Esophagus (tissue), 2 donors: ENCODE results near the gene ARAP1. TPM values are rescaled to one million over a fixed set of nuclear protein-coding genes. Genes with fewer than 3 reads are reported as not detected.

Experiments used
- H3K27ac ChIP-seq, 2 donors: one replicate each; pipeline ENCODE4 v1.5.1; 2013; ENCODE audit warnings: low read depth in 2 of 2, mild to moderate bottlenecking in 2 of 2, inconsistent platforms in 1 of 2, low read length in 1 of 2, moderate library complexity in 1 of 2
- H3K27me3 ChIP-seq, 2 donors: one replicate each; pipeline ENCODE4 v1.6.1; 2013; ENCODE audit warnings: low read length in 2 of 2, control low read depth in 1 of 2, mild to moderate bottlenecking in 1 of 2; ENCODE audit not compliant: insufficient read depth in 2 of 2, control insufficient read depth in 1 of 2
- H3K36me3 ChIP-seq, 2 donors: one replicate each; pipeline ENCODE4 v1.6.1; 2013; ENCODE audit warnings: low read length in 1 of 2; ENCODE audit not compliant: control insufficient read depth in 2 of 2, insufficient read depth in 2 of 2
- H3K4me1 ChIP-seq, 2 donors: one replicate each; pipeline ENCODE4 v1.6.1; 2013; ENCODE audit warnings: low read length in 1 of 2; ENCODE audit not compliant: control insufficient read depth in 2 of 2, insufficient read depth in 2 of 2
- H3K4me3 ChIP-seq, 2 donors: one replicate each; pipeline ENCODE4 v1.5.1; 2013; ENCODE audit warnings: low read length in 2 of 2, mild to moderate bottlenecking in 2 of 2, low read depth in 1 of 2, moderate library complexity in 1 of 2
- H3K9me3 ChIP-seq, 2 donors: one replicate each; pipeline ENCODE4 v1.6.1; 2013; ENCODE audit warnings: mild to moderate bottlenecking in 2 of 2, low read depth in 1 of 2, low read length in 1 of 2, moderate library complexity in 1 of 2; ENCODE audit not compliant: control insufficient read depth in 2 of 2, insufficient read depth in 1 of 2
- WGBS, 2 donors: extraction: QIAGEN DNeasy Blood & Tissue Kit; methylation state at CpG; one replicate each; pipeline ENCODE4 v1.1.7; 2013; 5-methylcytosine and 5-hydroxymethylcytosine counted together
- polyA plus RNA-seq, 2 donors: library from polyadenylated mRNA; stranded (reverse); fragments of 200-250 nt; gene quantifications; one replicate each; pipeline ENCODE4 v1.2.3, GENCODE V29; 2013
- donor health status: healthy with polysubstance abuse.
- donor health status: Bipolar disorder and iron deficiency.

The ARAP1 gene
- polyA plus RNA-seq, 2 donors, result 28.4 to 45.3 TPM

- WGBS, 2 donors, result 74 to 77% methylated on average over 7 of the region's 7 CpGs
- H3K4me3 ChIP-seq, result no peak overlapping the region
- no peak overlapping the region for H3K27ac ChIP-seq
Observed at GRCh38 chr11:72702096-72702495, 50.1 kb downstream of the ARAP1 start.

GRCh38 chr11:72701466-72701865 is 50.7 kb downstream of the ARAP1 start:
- WGBS, 2 donors, result 90 to 92% methylated on average over 10 of the region's 10 CpGs
- no peak overlapping the region for H3K27ac ChIP-seq
- H3K27me3 ChIP-seq, result no peaks in the 10 kb centered on the region
- H3K9me3 ChIP-seq, result no peaks in the 10 kb centered on the region
- H3K36me3 ChIP-seq, result peaks cover 17 to 82% of the 10 kb centered on the region in 2 donors
- H3K4me1 ChIP-seq, result peaks cover 2 to 4% of the 10 kb centered on the region in 2 donors
- no peak overlapping the region for H3K4me3 ChIP-seq

More at GRCh38 chr11:72702096-72702495, 50.1 kb downstream of the ARAP1 start:
- no peaks in the 10 kb centered on the region for H3K9me3 ChIP-seq
- no peaks in the 10 kb centered on the region for H3K27me3 ChIP-seq
- peaks cover 2 to 4% of the 10 kb centered on the region in 2 donors for H3K4me1 ChIP-seq
- H3K36me3 ChIP-seq, result peaks cover 13 to 81% of the 10 kb centered on the region in 2 donors

GRCh38 chr11:72700146-72700545 is 52.1 kb downstream of the ARAP1 start:
- Histone ChIP-seq H3K27ac (no peak overlapping the region), H3K27me3 (no peaks in the 10 kb centered on the region), H3K4me1 (peaks cover 2 to 4% of the 10 kb centered on the region in 2 donors), H3K4me3 (no peak overlapping the region), H3K36me3 (peaks cover 18 to 83% of the 10 kb centered on the region in 2 donors), H3K9me3 (no peaks in the 10 kb centered on the region)
- WGBS, 2 donors, result 53 to 58% methylated on average over 3 of the region's 3 CpGs

- Histone ChIP-seq H3K27me3 (no peaks in the 10 kb centered on the region), H3K36me3 (peaks cover 30 to 92% of the 10 kb centered on the region in 2 donors), H3K4me3 (no peak overlapping the region), H3K4me1 (no peaks in the 10 kb centered on the region), H3K27ac (no peak overlapping the region), H3K9me3 (no peaks in the 10 kb centered on the region)
- 90 to 97% methylated on average over 13 to 16 of the region's 16 CpGs for WGBS, 2 donors
Observed at GRCh38 chr11:72697814-72698213, 54.4 kb downstream of the ARAP1 start.

GRCh38 chr11:72696866-72697700 is 55.1 kb downstream of the ARAP1 start:
- no peaks in the 10 kb centered on the region for H3K4me1 ChIP-seq
- 82 to 84% methylated on average over 40 to 44 of the region's 44 CpGs for WGBS, 2 donors
- no peaks in the 10 kb centered on the region for H3K9me3 ChIP-seq
- H3K4me3 ChIP-seq, result no peak overlapping the region
- H3K27me3 ChIP-seq, result no peaks in the 10 kb centered on the region
- peaks cover 30 to 90% of the 10 kb centered on the region in 2 donors for H3K36me3 ChIP-seq
- H3K27ac ChIP-seq, result no peak overlapping the region

GRCh38 chr11:72695354-72695753 is 56.9 kb downstream of the ARAP1 start:
- H3K4me1 ChIP-seq, result no peaks in the 10 kb centered on the region
- H3K4me3 ChIP-seq, result no peak overlapping the region
- H3K27ac ChIP-seq, result no peak overlapping the region
- no peaks in the 10 kb centered on the region for H3K27me3 ChIP-seq
- 93 to 96% methylated on average over 7 of the region's 7 CpGs for WGBS, 2 donors
- no peaks in the 10 kb centered on the region for H3K9me3 ChIP-seq
- peaks cover 30 to 90% of the 10 kb centered on the region in 2 donors for H3K36me3 ChIP-seq

- no peak overlapping the region for H3K4me3 ChIP-seq
- WGBS, 2 donors, result 94 to 96% methylated on average over 19 of the region's 19 CpGs
- peaks cover 30 to 89% of the 10 kb centered on the region in 2 donors for H3K36me3 ChIP-seq
- H3K9me3 ChIP-seq, result no peaks in the 10 kb centered on the region
- no peaks in the 10 kb centered on the region for H3K27me3 ChIP-seq
- H3K27ac ChIP-seq, result no peak overlapping the region
- no peaks in the 10 kb centered on the region for H3K4me1 ChIP-seq
Observed at GRCh38 chr11:72693271-72693968, 58.8 kb downstream of the ARAP1 start.

- H3K4me3 ChIP-seq, result no peak overlapping the region
- no peaks in the 10 kb centered on the region for H3K9me3 ChIP-seq
- no peaks in the 10 kb centered on the region for H3K27me3 ChIP-seq
- 77 to 82% methylated on average over 9 of the region's 9 CpGs for WGBS, 2 donors
- H3K27ac ChIP-seq, result no peak overlapping the region
- H3K4me1 ChIP-seq, result no peaks in the 10 kb centered on the region
- peaks cover 27 to 84% of the 10 kb centered on the region in 2 donors for H3K36me3 ChIP-seq
Observed at GRCh38 chr11:72692498-72693237, 59.5 kb downstream of the ARAP1 start.

- no peaks in the 10 kb centered on the region for H3K4me1 ChIP-seq
- no peaks in the 10 kb centered on the region for H3K27me3 ChIP-seq
- 85 to 94% methylated on average over 4 of the region's 4 CpGs for WGBS, 2 donors
- H3K27ac ChIP-seq, result no peak overlapping the region
- H3K4me3 ChIP-seq, result no peak overlapping the region
- no peaks in the 10 kb centered on the region for H3K9me3 ChIP-seq
- H3K36me3 ChIP-seq, result peaks cover 12 to 74% of the 10 kb centered on the region in 2 donors
Observed at GRCh38 chr11:72690166-72690565, 62.0 kb downstream of the ARAP1 start.
